Liver (tissue), 9 donors: ENCODE results near the gene RRAS2. TPM values are rescaled to one million over a fixed set of nuclear protein-coding genes. Genes with fewer than 3 reads are reported as not detected.

ENCODE experiments used
- DNase-seq: peaks from one replicate; pipeline ENCODE4 v3.0.0-alpha.2; 2017; ENCODE audit warnings: low spot score
- H3K27ac ChIP-seq, 2 donors: one replicate each; pipeline ENCODE4 v1.7.0; 2013; ENCODE audit warnings: inconsistent platforms in 2 of 2, low read length in 2 of 2, control low read depth in 1 of 2, low read depth in 1 of 2, mild to moderate bottlenecking in 1 of 2
- H3K27me3 ChIP-seq, 4 donors: one replicate each; pipeline versions ENCODE4 v1.6.1 to v1.7.0; 2013; ENCODE audit warnings: low read length in 3 of 4, inconsistent platforms in 1 of 4, mild to moderate bottlenecking in 1 of 4, moderate library complexity in 1 of 4; ENCODE audit not compliant: control insufficient read depth in 4 of 4, insufficient read depth in 4 of 4
- H3K36me3 ChIP-seq, 4 donors: one replicate each; pipeline versions ENCODE4 v1.6.1 to v1.7.0; 2013; ENCODE audit warnings: low read length in 3 of 4, mild to moderate bottlenecking in 3 of 4, low read depth in 1 of 4, moderate library complexity in 1 of 4; ENCODE audit not compliant: control insufficient read depth in 4 of 4, insufficient read depth in 3 of 4
- H3K4me1 ChIP-seq, 4 donors: one replicate each; pipeline versions ENCODE4 v1.6.1 to v1.7.0; 2013; ENCODE audit warnings: low read length in 3 of 4, mild to moderate bottlenecking in 3 of 4, moderate library complexity in 1 of 4; ENCODE audit not compliant: control insufficient read depth in 4 of 4, insufficient read depth in 4 of 4
- H3K4me3 ChIP-seq, 3 donors: one replicate each; pipeline versions ENCODE4 v1.6.1 to v1.7.0; 2013; ENCODE audit warnings: low read length in 3 of 3, control low read depth in 1 of 3, low read depth in 1 of 3, mild to moderate bottlenecking in 1 of 3
- H3K9ac ChIP-seq, 2 donors: one replicate each; pipeline ENCODE4 v1.7.0; 2013; ENCODE audit warnings: low read length in 2 of 2, mild to moderate bottlenecking in 2 of 2, moderate library complexity in 2 of 2, control low read depth in 1 of 2, low read depth in 1 of 2
- H3K9me3 ChIP-seq, 4 donors: one replicate each; pipeline versions ENCODE4 v1.6.1 to v1.7.0; 2013; ENCODE audit warnings: low read length in 3 of 4; ENCODE audit not compliant: control insufficient read depth in 4 of 4
- EGR1 ChIP-seq, 2 donors: IDR thresholded peaks; 2 replicates each; pipeline ENCODE4 v1.6.1; 2016 to 2018; ENCODE audit warnings: antibody characterized with exemption in 2 of 2, low read depth in 2 of 2
- FOXA1 ChIP-seq: IDR thresholded peaks from 2 replicates; pipeline ENCODE4 v1.6.1; 2016; ENCODE audit warnings: antibody characterized with exemption
- FOXA2 ChIP-seq: IDR thresholded peaks from 2 replicates; pipeline ENCODE4 v1.6.1; 2016; ENCODE audit warnings: antibody characterized with exemption
- GABPA ChIP-seq, 2 donors: IDR thresholded peaks in 1 of 2; conservative IDR thresholded peaks in 1 of 2; 2 replicates each; pipeline ENCODE4 v1.6.1; 2016; ENCODE audit warnings: antibody characterized with exemption in 2 of 2, mild to moderate bottlenecking in 1 of 2, moderate library complexity in 1 of 2
- HNF4A ChIP-seq, 2 donors: conservative IDR thresholded peaks; 2 replicates each; pipeline ENCODE4 v1.6.1; 2016; ENCODE audit warnings: antibody characterized with exemption in 2 of 2, mild to moderate bottlenecking in 2 of 2
- HNF4G ChIP-seq: IDR thresholded peaks from 2 replicates; pipeline ENCODE4 v1.6.1; 2016; ENCODE audit warnings: antibody characterized with exemption
- JUND ChIP-seq, 2 donors: IDR thresholded peaks; 2 replicates each; pipeline ENCODE4 v1.6.1; 2016; ENCODE audit warnings: antibody characterized with exemption in 2 of 2
- MAX ChIP-seq: IDR thresholded peaks from 2 replicates; pipeline ENCODE4 v1.6.1; 2016; ENCODE audit warnings: antibody characterized with exemption
- NR2F2 ChIP-seq: IDR thresholded peaks from 2 replicates; pipeline ENCODE4 v1.6.1; 2016; ENCODE audit warnings: antibody characterized with exemption
- RAD21 ChIP-seq, 2 donors: IDR thresholded peaks; 2 replicates each; pipeline ENCODE4 v1.6.1; 2016; ENCODE audit warnings: antibody characterized with exemption in 2 of 2, mild to moderate bottlenecking in 2 of 2
- RXRA ChIP-seq, 2 donors: IDR thresholded peaks; 2 replicates each; pipeline ENCODE4 v1.6.1; 2017 to 2018; ENCODE audit warnings: antibody characterized with exemption in 2 of 2, mild to moderate bottlenecking in 1 of 2
- SP1 ChIP-seq: IDR thresholded peaks from 2 replicates; pipeline ENCODE4 v1.6.1; 2018; ENCODE audit warnings: antibody characterized with exemption, mild to moderate bottlenecking
- TAF1 ChIP-seq: conservative IDR thresholded peaks from 2 replicates; pipeline ENCODE4 v1.6.1; 2016; ENCODE audit warnings: antibody characterized with exemption, mild to moderate bottlenecking
- YY1 ChIP-seq: IDR thresholded peaks from 2 replicates; pipeline ENCODE4 v1.6.1; 2016; ENCODE audit warnings: antibody characterized with exemption, mild to moderate bottlenecking
- ZBTB33 ChIP-seq: IDR thresholded peaks from 2 replicates; pipeline ENCODE4 v1.6.1; 2016; ENCODE audit warnings: antibody characterized with exemption
- WGBS: extraction: QIAGEN DNeasy Blood & Tissue Kit; methylation state at CpG from one replicate; pipeline ENCODE4 v1.1.7; 2013; 5-methylcytosine and 5-hydroxymethylcytosine counted together
- polyA plus RNA-seq, 2 donors: library from polyadenylated mRNA; stranded (reverse) in 1 of 2; unstranded in 1 of 2; fragments of 200-250 nt in 1 of 2; fragments of >200 nt in 1 of 2; fragmentation: Nextera tagmentation in 1 of 2; extraction: Ambion mirVana in 1 of 2; gene quantifications; one replicate each; pipeline versions ENCODE4 v1.2.1 to v1.2.3, GENCODE V29; 2013 to 2015
- total RNA-seq, 2 donors: library from RNA; depleted of rRNA; stranded (reverse); fragments of >200 nt; gene quantifications; one replicate each; pipeline ENCODE4 v1.2.3, GENCODE V29; 2014
- TF ChIP-seq, protein P1 (sequence below): fragments of 150-350 bp; IDR thresholded peaks from 2 replicates; pipeline ENCODE4 v1.5.1; 2017; ENCODE audit warnings: improper control_type of control experiment, low read depth, low read length; ENCODE audit not compliant: missing input control
- TF ChIP-seq, protein P2 (sequence below): IDR thresholded peaks from 2 replicates; pipeline ENCODE4 v1.6.1; 2016; ENCODE audit warnings: antibody characterized with exemption
- TF ChIP-seq, protein P3 (sequence below): IDR thresholded peaks from 2 replicates; pipeline ENCODE4 v1.6.1; 2016; ENCODE audit warnings: antibody characterized with exemption, mild to moderate bottlenecking
- donor health status: healthy.
- donor health status: healthy.
- donor health status: healthy.
- donor health status: healthy.
- donor health status: healthy.

Gene RRAS2
- total and polyA plus RNA-seq, 4 donors: 11.2 to 23.8 (median 17.5) TPM

- Histone ChIP-seq H3K9me3 (no peaks in the 10 kb centered on the region), H3K4me3 (no peak overlapping the region), H3K4me1 (peaks cover 0 to 5% (median 3%) of the 10 kb centered on the region in 4 donors), H3K27me3 (no peaks in the 10 kb centered on the region), H3K36me3 (no peaks in the 10 kb centered on the region), H3K27ac (no peak overlapping the region), H3K9ac (no peak overlapping the region)
- no peak for TF ChIP-seq GABPA (IDR thresholded peaks at IDR 0.05 in 1 of 2, conservative IDR thresholded peaks at IDR 0.05 in 1 of 2)
- no peak for TF ChIP-seq RXRA (IDR thresholded peaks at IDR 0.05)
- no peak for TF ChIP-seq HNF4G
- no peak for TF ChIP-seq HNF4A (conservative IDR thresholded peaks at IDR 0.05)
- TF ChIP-seq, protein P1, sequence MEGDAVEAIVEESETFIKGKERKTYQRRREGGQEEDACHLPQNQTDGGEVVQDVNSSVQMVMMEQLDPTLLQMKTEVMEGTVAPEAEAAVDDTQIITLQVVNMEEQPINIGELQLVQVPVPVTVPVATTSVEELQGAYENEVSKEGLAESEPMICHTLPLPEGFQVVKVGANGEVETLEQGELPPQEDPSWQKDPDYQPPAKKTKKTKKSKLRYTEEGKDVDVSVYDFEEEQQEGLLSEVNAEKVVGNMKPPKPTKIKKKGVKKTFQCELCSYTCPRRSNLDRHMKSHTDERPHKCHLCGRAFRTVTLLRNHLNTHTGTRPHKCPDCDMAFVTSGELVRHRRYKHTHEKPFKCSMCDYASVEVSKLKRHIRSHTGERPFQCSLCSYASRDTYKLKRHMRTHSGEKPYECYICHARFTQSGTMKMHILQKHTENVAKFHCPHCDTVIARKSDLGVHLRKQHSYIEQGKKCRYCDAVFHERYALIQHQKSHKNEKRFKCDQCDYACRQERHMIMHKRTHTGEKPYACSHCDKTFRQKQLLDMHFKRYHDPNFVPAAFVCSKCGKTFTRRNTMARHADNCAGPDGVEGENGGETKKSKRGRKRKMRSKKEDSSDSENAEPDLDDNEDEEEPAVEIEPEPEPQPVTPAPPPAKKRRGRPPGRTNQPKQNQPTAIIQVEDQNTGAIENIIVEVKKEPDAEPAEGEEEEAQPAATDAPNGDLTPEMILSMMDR: no peak
- TF ChIP-seq EGR1 (IDR thresholded peaks at IDR 0.05; ENCODE audit: low read depth in 2 of 2): no peak
- TF ChIP-seq, protein P2, sequence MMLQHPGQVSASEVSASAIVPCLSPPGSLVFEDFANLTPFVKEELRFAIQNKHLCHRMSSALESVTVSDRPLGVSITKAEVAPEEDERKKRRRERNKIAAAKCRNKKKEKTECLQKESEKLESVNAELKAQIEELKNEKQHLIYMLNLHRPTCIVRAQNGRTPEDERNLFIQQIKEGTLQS: no peak
- TF ChIP-seq JUND (IDR thresholded peaks at IDR 0.05): no peak
- TF ChIP-seq MAX: no peak
- TF ChIP-seq TAF1: no peak
- no peak for TF ChIP-seq NR2F2
- DNase-seq: no peak
Observed at GRCh38 chr11:14396273-14396672, 37.3 kb upstream of the RRAS2 start.

GRCh38 chr11:14393889-14394288 lies 34.9 kb upstream of the RRAS2 start:
- Histone ChIP-seq H3K9me3 (no peaks in the 10 kb centered on the region), H3K9ac (no peak overlapping the region), H3K27me3 (no peaks in the 10 kb centered on the region), H3K4me1 (peaks cover 0 to 3% (median under 1%) of the 10 kb centered on the region in 4 donors), H3K36me3 (no peaks in the 10 kb centered on the region), H3K4me3 (no peak overlapping the region), H3K27ac (no peak overlapping the region)
- DNase-seq: no peak
- TF ChIP-seq, protein P2: no peak
- no peak for TF ChIP-seq EGR1 (IDR thresholded peaks at IDR 0.05; ENCODE audit: low read depth in 2 of 2)
- no peak for TF ChIP-seq MAX
- no peak for TF ChIP-seq RAD21 (IDR thresholded peaks at IDR 0.05)
- TF ChIP-seq HNF4A (conservative IDR thresholded peaks at IDR 0.05): no peak
- TF ChIP-seq RXRA (IDR thresholded peaks at IDR 0.05): no peak
- TF ChIP-seq SP1: no peak
- TF ChIP-seq FOXA1: no peak
- no peak for TF ChIP-seq FOXA2
- TF ChIP-seq, protein P3, sequence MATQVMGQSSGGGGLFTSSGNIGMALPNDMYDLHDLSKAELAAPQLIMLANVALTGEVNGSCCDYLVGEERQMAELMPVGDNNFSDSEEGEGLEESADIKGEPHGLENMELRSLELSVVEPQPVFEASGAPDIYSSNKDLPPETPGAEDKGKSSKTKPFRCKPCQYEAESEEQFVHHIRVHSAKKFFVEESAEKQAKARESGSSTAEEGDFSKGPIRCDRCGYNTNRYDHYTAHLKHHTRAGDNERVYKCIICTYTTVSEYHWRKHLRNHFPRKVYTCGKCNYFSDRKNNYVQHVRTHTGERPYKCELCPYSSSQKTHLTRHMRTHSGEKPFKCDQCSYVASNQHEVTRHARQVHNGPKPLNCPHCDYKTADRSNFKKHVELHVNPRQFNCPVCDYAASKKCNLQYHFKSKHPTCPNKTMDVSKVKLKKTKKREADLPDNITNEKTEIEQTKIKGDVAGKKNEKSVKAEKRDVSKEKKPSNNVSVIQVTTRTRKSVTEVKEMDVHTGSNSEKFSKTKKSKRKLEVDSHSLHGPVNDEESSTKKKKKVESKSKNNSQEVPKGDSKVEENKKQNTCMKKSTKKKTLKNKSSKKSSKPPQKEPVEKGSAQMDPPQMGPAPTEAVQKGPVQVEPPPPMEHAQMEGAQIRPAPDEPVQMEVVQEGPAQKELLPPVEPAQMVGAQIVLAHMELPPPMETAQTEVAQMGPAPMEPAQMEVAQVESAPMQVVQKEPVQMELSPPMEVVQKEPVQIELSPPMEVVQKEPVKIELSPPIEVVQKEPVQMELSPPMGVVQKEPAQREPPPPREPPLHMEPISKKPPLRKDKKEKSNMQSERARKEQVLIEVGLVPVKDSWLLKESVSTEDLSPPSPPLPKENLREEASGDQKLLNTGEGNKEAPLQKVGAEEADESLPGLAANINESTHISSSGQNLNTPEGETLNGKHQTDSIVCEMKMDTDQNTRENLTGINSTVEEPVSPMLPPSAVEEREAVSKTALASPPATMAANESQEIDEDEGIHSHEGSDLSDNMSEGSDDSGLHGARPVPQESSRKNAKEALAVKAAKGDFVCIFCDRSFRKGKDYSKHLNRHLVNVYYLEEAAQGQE: no peak
- no peak for TF ChIP-seq YY1
- TF ChIP-seq, protein P1: no peak
- no peak for TF ChIP-seq ZBTB33
- no peak for TF ChIP-seq GABPA (IDR thresholded peaks at IDR 0.05 in 1 of 2, conservative IDR thresholded peaks at IDR 0.05 in 1 of 2)
- no peak for TF ChIP-seq TAF1
- no peak for TF ChIP-seq NR2F2
- no peak for TF ChIP-seq JUND (IDR thresholded peaks at IDR 0.05)
- 92% methylated on average over 6 of the region's 6 CpGs for WGBS
